Astrocyte (in vitro differentiated cells and primary cell): Measurements from ENCODE around the gene SEMA6A. TPM values are rescaled to one million over a fixed set of nuclear protein-coding genes. Genes with fewer than 3 reads are reported as not detected.

Source experiments
- DNase-seq: peaks from one replicate; pipeline ENCODE4 v3.0.0-alpha.2; 2010; ENCODE audit warnings: low read depth
- FAIRE-seq: peaks from 2 replicates; lab custom pipeline; 2011; peaks lifted over from hg19 to GRCh38; lab: Jason Lieb, UNC
- H2AFZ ChIP-seq: 2 replicates; pipeline ENCODE4 v1.6.0; 2012; ENCODE audit warnings: low read depth, low read length, inconsistent platforms
- H3K27ac ChIP-seq: 2 replicates; pipeline ENCODE4 v1.5.1; 2011; ENCODE audit warnings: low read depth, low read length, inconsistent platforms
- H3K27me3 ChIP-seq: 2 replicates; pipeline ENCODE4 v1.6.0; 2011; ENCODE audit warnings: low read length, inconsistent platforms; ENCODE audit not compliant: insufficient read depth
- H3K36me3 ChIP-seq: 2 replicates; pipeline ENCODE4 v1.5.1; 2011; ENCODE audit warnings: low read length, inconsistent platforms; ENCODE audit not compliant: insufficient read depth
- H3K4me1 ChIP-seq: 2 replicates; pipeline ENCODE4 v1.5.1; 2011; ENCODE audit warnings: low read length, inconsistent platforms; ENCODE audit not compliant: insufficient read depth
- H3K4me2 ChIP-seq: 2 replicates; pipeline ENCODE4 v1.6.0; 2012; ENCODE audit warnings: low read length, inconsistent platforms
- H3K4me3 ChIP-seq: 2 replicates; pipeline ENCODE4 v1.5.1; 2011; ENCODE audit warnings: low read depth, mild to moderate bottlenecking, low read length, inconsistent platforms; ENCODE audit not compliant: insufficient read depth
- H3K79me2 ChIP-seq: 2 replicates; pipeline ENCODE4 v1.6.0; 2012; ENCODE audit warnings: mild to moderate bottlenecking, low read length, inconsistent platforms; ENCODE audit not compliant: insufficient read depth
- H3K9ac ChIP-seq: 2 replicates; pipeline ENCODE4 v1.6.0; 2012; ENCODE audit warnings: mild to moderate bottlenecking, low read length, inconsistent platforms
- H3K9me3 ChIP-seq: 2 replicates; pipeline ENCODE4 v1.5.1; 2012; ENCODE audit warnings: low read depth, mild to moderate bottlenecking, low read length, inconsistent platforms; ENCODE audit not compliant: insufficient read depth
- H4K20me1 ChIP-seq: 2 replicates; pipeline ENCODE4 v1.6.0; 2012; ENCODE audit warnings: low read length, inconsistent platforms; ENCODE audit not compliant: insufficient read depth
- H3K27ac Mint-ChIP-seq: one replicate; pipeline ENCODE4 v1.8.0; 2021; ENCODE audit warnings: mild to moderate bottlenecking, mixed read lengths; ENCODE audit not compliant: unreplicated experiment
- H3K27me3 Mint-ChIP-seq: one replicate; pipeline ENCODE4 v1.8.0; 2021; ENCODE audit warnings: low read depth, mixed read lengths; ENCODE audit not compliant: unreplicated experiment
- H3K36me3 Mint-ChIP-seq: one replicate; pipeline ENCODE4 v1.8.0; 2021; ENCODE audit warnings: low read depth, mixed read lengths; ENCODE audit not compliant: unreplicated experiment
- H3K4me1 Mint-ChIP-seq: one replicate; pipeline ENCODE4 v1.8.0; 2021; ENCODE audit warnings: low read depth, mixed read lengths; ENCODE audit not compliant: unreplicated experiment
- H3K4me3 Mint-ChIP-seq: one replicate; pipeline ENCODE4 v1.8.0; 2021; ENCODE audit warnings: mild to moderate bottlenecking, moderate library complexity, mixed read lengths; ENCODE audit not compliant: unreplicated experiment
- H3K9me3 Mint-ChIP-seq: one replicate; pipeline ENCODE4 v1.8.0; 2021; ENCODE audit warnings: mild to moderate bottlenecking, mixed read lengths; ENCODE audit not compliant: unreplicated experiment
- CTCF ChIP-seq: IDR thresholded peaks from 2 replicates; pipeline ENCODE4 v1.5.1; 2011; ENCODE audit warnings: low read depth, mild to moderate bottlenecking, inconsistent platforms, low read length, moderate library complexity; ENCODE audit not compliant: insufficient read depth
- EZH2 ChIP-seq: IDR thresholded peaks from 2 replicates; pipeline ENCODE4 v1.6.1; 2012; ENCODE audit warnings: mild to moderate bottlenecking, low read length, inconsistent platforms; ENCODE audit not compliant: insufficient read depth
- total RNA-seq: library from RNA; stranded (reverse); gene quantifications from 2 replicates; pipeline ENCODE4 v1.2.1, GENCODE V29; 2021

Gene SEMA6A
- total RNA-seq, 1 donor from 2014 or later = 34.2 TPM

- Mint-ChIP-seq H3K9me3 (no peaks in the 10 kb centered on the region), H3K27ac (no peak overlapping the region), H3K4me3 (no peak overlapping the region), H3K4me1 (no peaks in the 10 kb centered on the region), H3K27me3 (no peaks in the 10 kb centered on the region), H3K36me3 (no peaks in the 10 kb centered on the region)
- H3K9ac ChIP-seq = no peak overlapping the region
- H2AFZ ChIP-seq = no peak overlapping the region
- no peak for DNase-seq
- no peaks in the 10 kb centered on the region for H3K36me3 ChIP-seq
- no peaks in the 10 kb centered on the region for H3K79me2 ChIP-seq
- peaks cover 5% of the 10 kb centered on the region for H3K4me1 ChIP-seq
- no peak overlapping the region for H3K4me2 ChIP-seq
- TF ChIP-seq EZH2 = no peak
- no peak for TF ChIP-seq CTCF
- no peaks in the 10 kb centered on the region for H3K27me3 ChIP-seq
- FAIRE-seq = no peak
- H4K20me1 ChIP-seq = no peaks in the 10 kb centered on the region
- no peaks in the 10 kb centered on the region for H3K9me3 ChIP-seq
- no peak overlapping the region for H3K27ac ChIP-seq
- no peak overlapping the region for H3K4me3 ChIP-seq
Measured at GRCh38 chr5:116621599-116621998, 47.0 kb upstream of the SEMA6A start.

GRCh38 chr5:116616876-116617275 is 42.3 kb upstream of the SEMA6A start:
- FAIRE-seq (no peak), DNase-seq (no peak)
- Histone ChIP-seq H3K4me2 (no peak overlapping the region), H4K20me1 (no peaks in the 10 kb centered on the region), H2AFZ (no peak overlapping the region), H3K36me3 (no peaks in the 10 kb centered on the region), H3K4me1 (no peaks in the 10 kb centered on the region), H3K27me3 (no peaks in the 10 kb centered on the region), H3K27ac (no peak overlapping the region), H3K9ac (no peak overlapping the region), H3K4me3 (no peak overlapping the region), H3K9me3 (no peaks in the 10 kb centered on the region), H3K79me2 (no peaks in the 10 kb centered on the region)
- Mint-ChIP-seq H3K36me3 (no peaks in the 10 kb centered on the region), H3K4me1 (peaks cover 5% of the 10 kb centered on the region), H3K27me3 (no peaks in the 10 kb centered on the region), H3K4me3 (no peak overlapping the region), H3K27ac (no peak overlapping the region), H3K9me3 (no peaks in the 10 kb centered on the region)
- no peak for TF ChIP-seq EZH2
- no peak for TF ChIP-seq CTCF

GRCh38 chr5:116614603-116614920 is 39.9 kb upstream of the SEMA6A start:
- Histone ChIP-seq H4K20me1 (no peaks in the 10 kb centered on the region), H3K9me3 (no peaks in the 10 kb centered on the region), H3K4me1 (no peaks in the 10 kb centered on the region), H2AFZ (no peak overlapping the region), H3K79me2 (no peaks in the 10 kb centered on the region), H3K4me2 (no peak overlapping the region), H3K36me3 (no peaks in the 10 kb centered on the region), H3K27me3 (no peaks in the 10 kb centered on the region), H3K4me3 (no peak overlapping the region), H3K27ac (no peak overlapping the region), H3K9ac (no peak overlapping the region)
- TF ChIP-seq CTCF (no peak), EZH2 (no peak)
- H3K27ac Mint-ChIP-seq = peak overlapping the region; percentile 19
- H3K9me3 Mint-ChIP-seq = no peaks in the 10 kb centered on the region
- H3K36me3 Mint-ChIP-seq = no peaks in the 10 kb centered on the region
- H3K27me3 Mint-ChIP-seq = no peaks in the 10 kb centered on the region
- no peak overlapping the region for H3K4me3 Mint-ChIP-seq
- H3K4me1 Mint-ChIP-seq = peaks cover 5% of the 10 kb centered on the region
- DNase-seq (no peak), FAIRE-seq (no peak)
